HG03432 (cell line): ENCODE results near the gene RASAL2.

ENCODE experiments used
- ATAC-seq: cut with Tn5 transposase; IDR thresholded peaks from one replicate; pipeline ENCODE4 v1.9.1; 2021; ENCODE audit warnings: mild to moderate bottlenecking, moderate library complexity; ENCODE audit not compliant: unreplicated experiment

Gene RASAL2

GRCh38 chr1:178418284-178418955 lies 324.5 kb downstream of the RASAL2 start:
- peak; percentile 89 for ATAC-seq

- ATAC-seq: no peak
Measured at GRCh38 chr1:178434360-178434759, 340.5 kb downstream of the RASAL2 start.

- ATAC-seq: no peak
Measured at GRCh38 chr1:178434899-178435435, 341.1 kb downstream of the RASAL2 start.

GRCh38 chr1:178436899-178437298 lies 343.0 kb downstream of the RASAL2 start:
- ATAC-seq: no peak

- no peak for ATAC-seq
Measured at GRCh38 chr1:178438432-178438831, 344.5 kb downstream of the RASAL2 start.

GRCh38 chr1:178442925-178443324 lies 349.0 kb downstream of the RASAL2 start:
- ATAC-seq: no peak

- no peak for ATAC-seq
Measured at GRCh38 chr1:178450871-178451270, 357.0 kb downstream of the RASAL2 start.

- ATAC-seq: no peak
Measured at GRCh38 chr1:178451529-178451928, 357.6 kb downstream of the RASAL2 start.

GRCh38 chr1:178452013-178452412 lies 358.1 kb downstream of the RASAL2 start:
- ATAC-seq: no peak

GRCh38 chr1:178456472-178456871 lies 362.6 kb downstream of the RASAL2 start:
- no peak for ATAC-seq

- ATAC-seq: no peak
Measured at GRCh38 chr1:178457651-178458050, 363.7 kb downstream of the RASAL2 start.

- ATAC-seq: no peak
Measured at GRCh38 chr1:178458203-178458602, 364.3 kb downstream of the RASAL2 start.

- ATAC-seq: no peak
Measured at GRCh38 chr1:178461104-178461503, 367.2 kb downstream of the RASAL2 start.

GRCh38 chr1:178461701-178462100 lies 367.8 kb downstream of the RASAL2 start:
- no peak for ATAC-seq

GRCh38 chr1:178464141-178464540 lies 370.2 kb downstream of the RASAL2 start:
- ATAC-seq: no peak

- no peak for ATAC-seq
Measured at GRCh38 chr1:178464566-178464965, 370.7 kb downstream of the RASAL2 start.

GRCh38 chr1:178465011-178465410 lies 371.1 kb downstream of the RASAL2 start:
- ATAC-seq: no peak

- no peak for ATAC-seq
Measured at GRCh38 chr1:178467837-178468236, 373.9 kb downstream of the RASAL2 start.

- no peak for ATAC-seq
Measured at GRCh38 chr1:178470411-178470960, 376.6 kb downstream of the RASAL2 start.

- ATAC-seq: peak; percentile 51
Measured at GRCh38 chr1:178472531-178472930, 378.6 kb downstream of the RASAL2 start.

GRCh38 chr1:178477373-178477772 lies 383.5 kb downstream of the RASAL2 start:
- ATAC-seq: no peak

- ATAC-seq: no peak
Measured at GRCh38 chr1:178477841-178478240, 383.9 kb downstream of the RASAL2 start.
